Heart right ventricle (tissue), 16 donors: ENCODE results near the gene DUSP22. TPM values are rescaled to one million over a fixed set of nuclear protein-coding genes. Genes with fewer than 3 reads are reported as not detected.

ENCODE experiments used
- ATAC-seq, 8 donors: fragments of 200-7000 bp; cut with Tn5 transposase; one replicate each; pipeline ENCODE4 v1.9.1; 2020; ENCODE audit warnings: mild to moderate bottlenecking in 8 of 8, moderate library complexity in 8 of 8, moderate number of reproducible peaks in 1 of 8
- DNase-seq, 2 donors: peaks; one replicate each; pipeline ENCODE4 v3.0.0-alpha.2; 2020
- H3K27ac ChIP-seq, 10 donors: fragments of 200-600 bp; sonication (generic) in 2 of 10; one replicate each; pipeline versions ENCODE4 v1.5.0 to v1.8.0; 2020 to 2022; ENCODE audit warnings: mild to moderate bottlenecking in 3 of 10
- H3K27me3 ChIP-seq, 7 donors: fragments of 200-600 bp; one replicate each; pipeline ENCODE4 v1.8.0; 2021 to 2022; ENCODE audit warnings: mild to moderate bottlenecking in 2 of 7
- H3K36me3 ChIP-seq, 9 donors: fragments of 200-600 bp; sonication (generic) in 1 of 9; one replicate each; pipeline versions ENCODE4 v1.5.0 to v1.8.0; 2020 to 2022; ENCODE audit warnings: mild to moderate bottlenecking in 2 of 9
- H3K4me1 ChIP-seq, 9 donors: fragments of 200-600 bp; sonication (generic) in 1 of 9; one replicate each; pipeline versions ENCODE4 v1.5.0 to v1.8.0; 2020 to 2022; ENCODE audit warnings: mild to moderate bottlenecking in 4 of 9
- H3K4me3 ChIP-seq, 10 donors: fragments of 200-600 bp; sonication (generic) in 2 of 10; one replicate each; pipeline versions ENCODE4 v1.5.0 to v1.8.0; 2020 to 2022; ENCODE audit warnings: mild to moderate bottlenecking in 7 of 10, moderate library complexity in 2 of 10
- H3K9me3 ChIP-seq, 11 donors: fragments of 200-600 bp in 10 of 11; sonication (generic) in 2 of 11; one replicate each; pipeline versions ENCODE4 v1.5.0 to v1.8.0; 2013 to 2022; ENCODE audit warnings: mild to moderate bottlenecking in 2 of 11, control low read depth in 1 of 11, moderate library complexity in 1 of 11
- CTCF ChIP-seq, 9 donors: fragments of 200-600 bp; sonication (generic) in 2 of 9; IDR thresholded peaks; one replicate each; pipeline versions ENCODE4 v1.5.0 to v1.8.0; 2021 to 2022; ENCODE audit warnings: antibody characterized with exemption in 9 of 9, mild to moderate bottlenecking in 5 of 9, moderate library complexity in 1 of 9
- WGBS, 2 donors: extraction: QIAGEN DNeasy Blood & Tissue Kit; methylation state at CpG; one replicate each; pipeline ENCODE4 v1.1.7; 2013; ENCODE audit warnings: inconsistent platforms in 1 of 2; 5-methylcytosine and 5-hydroxymethylcytosine counted together
- intact Hi-C, 10 donors: fragments of 100-400 bp; cut with DNase I; formaldehyde crosslinking; loops; one replicate each; pipeline versions ENCODE4 v1.11.1 to v1.14.2; 2022
- polyA plus RNA-seq, 2 donors: library from polyadenylated mRNA; stranded (reverse); fragments of 200-250 nt; gene quantifications; one replicate each; pipeline ENCODE4 v1.2.3, GENCODE V29; 2013
- total RNA-seq, 10 donors: library from RNA; stranded (reverse); fragmentation: NEBNext Ultra II Directional in 3 of 10; extraction: Animal tissue kit (Norgen Biotek cat#: 25700) in 3 of 10; gene quantifications; one replicate each; pipeline versions ENCODE4 v1.2.1 to v1.2.4, GENCODE V29; 2021 to 2023
- donor health status: Arrhythmogenic right ventricular cardiomyopathy.
- donor health status: ischemic (EF 13 %, LVEDD 7.1; RV severe dilation, severe dysfunction).
- donor health status: healthy with polysubstance abuse.
- donor health status: DM: no; HTN: yes; CAD: no.
- donor health status: DM: no; HTN: no; CAD: no.
- donor health status: ischemic (EF 25% LVEDD 6.9; RV normal size, moderate dysfunction).
- donor health status: ischemic (EF 25% LVEDD 5.7; RV mildly dilated, moderate dysfunction).
- donor health status: healthy.
- donor health status: DM: yes; HTN: yes; CAD: no.
- donor health status: Ischemic cardiomyopathy.
- donor health status: ischemic (EF 35%, LVEDD 5.7; RV mildly dilated, moderate dysfunction).
- donor health status: nonischemic (EF 11% LVEDD 7.7; RV severe dilation, severe dysfunction).
- donor health status: DM: yes; HTN: yes; CAD: no.
- donor health status: PGD.
- donor health status: ischemic (EF 29% LVEDD 5.4; RV normal size, mild dysfunction).
- donor health status: nonischemic (EF 23%, LVEDD 6.1; RV moderate dilation, normal function).

DUSP22 gene
- total and polyA plus RNA-seq, 12 donors, result 32.0 to 70.4 (median 51.9) TPM

- Histone ChIP-seq H3K27ac (no peak overlapping the region), H3K36me3 (no peaks in the 10 kb centered on the region), H3K4me3 (no peak overlapping the region), H3K9me3 (no peaks in the 10 kb centered on the region), H3K27me3 (peaks cover 4 to 93% (median 77%) of the 10 kb centered on the region in 7 donors), H3K4me1 (no peaks in the 10 kb centered on the region)
- TF ChIP-seq CTCF (IDR thresholded peaks at IDR 0.05), result no peak
- intact Hi-C loops, result loop anchor here in 1 of 10 donors (10.0 kb wide), 1 partner anchor 179 kb away; no protein-coding TSS in a partner anchor
- DNase-seq (no peak), ATAC-seq (no peak)
- 68 to 73% methylated on average over 3 of the region's 3 CpGs for WGBS, 2 donors
Measured at GRCh38 chr6:383856-384255, 91.6 kb downstream of the DUSP22 start.

DNA sequence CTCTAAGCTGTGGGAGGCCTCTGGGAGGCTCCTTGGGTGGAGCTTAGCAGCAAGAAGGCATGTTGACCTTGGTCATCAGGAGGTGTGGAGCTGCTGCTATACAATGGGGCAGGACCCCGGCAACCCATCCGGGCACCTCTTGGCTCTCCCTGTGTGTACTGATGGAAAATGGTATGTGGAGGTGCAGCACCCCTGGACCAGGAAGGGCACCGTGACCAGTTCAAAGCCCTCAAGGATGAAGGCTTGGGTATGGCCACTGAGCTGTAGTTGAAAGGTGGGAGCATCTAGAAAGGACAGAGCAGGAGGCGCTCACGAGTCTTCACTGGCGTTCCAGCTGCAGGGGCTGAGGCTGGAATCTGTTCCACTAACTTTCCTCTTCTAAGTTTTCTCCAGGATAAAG is 92.6 kb downstream of the DUSP22 start:
- Histone ChIP-seq H3K27me3 (peaks cover 4 to 93% (median 76%) of the 10 kb centered on the region in 7 donors), H3K27ac (no peak overlapping the region), H3K4me1 (no peaks in the 10 kb centered on the region), H3K36me3 (no peaks in the 10 kb centered on the region), H3K4me3 (no peak overlapping the region), H3K9me3 (no peaks in the 10 kb centered on the region)
- DNase-seq (no peak), ATAC-seq (no peak)
- no peak for TF ChIP-seq CTCF (IDR thresholded peaks at IDR 0.05)
- intact Hi-C loops, result loop anchor here in 1 of 10 donors (10.0 kb wide), 1 partner anchor 180 kb away; no protein-coding TSS in a partner anchor
- WGBS, 2 donors, result 89 to 91% methylated on average over 6 of the region's 6 CpGs

GRCh38 chr6:385614-386013 is 93.3 kb downstream of the DUSP22 start:
- Histone ChIP-seq H3K9me3 (no peaks in the 10 kb centered on the region), H3K27me3 (peaks cover 6 to 93% (median 76%) of the 10 kb centered on the region in 7 donors), H3K4me3 (no peak overlapping the region), H3K4me1 (peaks cover 0 to under 1% (median 0%) of the 10 kb centered on the region in 9 donors), H3K36me3 (no peaks in the 10 kb centered on the region), H3K27ac (no peak overlapping the region)
- ATAC-seq (no peak), DNase-seq (no peak)
- no peak for TF ChIP-seq CTCF (IDR thresholded peaks at IDR 0.05)
- 84 to 89% methylated on average over 10 of the region's 10 CpGs for WGBS, 2 donors
- intact Hi-C loops, result loop anchor here in 1 of 10 donors (10.0 kb wide), 1 partner anchor 181 kb away; no protein-coding TSS in a partner anchor

- H3K36me3 ChIP-seq, result no peaks in the 10 kb centered on the region
- no peak for TF ChIP-seq CTCF (IDR thresholded peaks at IDR 0.05)
- no peak overlapping the region for H3K4me3 ChIP-seq
- H3K27me3 ChIP-seq, result peaks cover 11 to 97% (median 81%) of the 10 kb centered on the region in 7 donors
- WGBS, 2 donors, result 88 to 93% methylated on average over 18 of the region's 18 CpGs
- intact Hi-C loops, result loop anchor here in 1 of 10 donors (10.0 kb wide), 1 partner anchor 182 kb away; no protein-coding TSS in a partner anchor
- H3K4me1 ChIP-seq, result peaks cover 0 to 10% (median 7%) of the 10 kb centered on the region in 9 donors
- H3K27ac ChIP-seq, result no peak overlapping the region
- no peak for DNase-seq
- H3K9me3 ChIP-seq, result no peaks in the 10 kb centered on the region
- no peak for ATAC-seq
Measured at GRCh38 chr6:386688-387266, 94.5 kb downstream of the DUSP22 start.
